GM12878 (cell line): Measurements from ENCODE around the gene ARHGAP30. TPM values are rescaled to one million over a fixed set of nuclear protein-coding genes. Genes with fewer than 3 reads are reported as not detected.

Experiments used
- ATAC-seq: fragments of 200-7000 bp; cut with Tn5 transposase; 3 replicates; pipeline ENCODE4 v1.9.1; 2020; ENCODE audit warnings: mild to moderate bottlenecking, moderate library complexity
- BruUV-seq: library from RNA; stranded (reverse); fragments of 400-500 nt; replicated peaks from 2 replicates; lab custom pipeline; 2021; lab: Mats Ljungman, UMichigan
- CTCF ChIA-PET: fragments of 300-600 bp; sonication (Branson Sonifier 250); formaldehyde crosslinking; extraction: SDS; loops from one replicate; lab custom pipeline; 2021; ENCODE audit warnings: inconsistent platforms; lab: Yijun Ruan, JAX
- POLR2A ChIA-PET: fragments of 350-600 bp; formaldehyde crosslinking; extraction: SDS; loops from one replicate; lab custom pipeline; 2021; ENCODE audit warnings: inconsistent platforms; lab: Charles Lee
- RAD21 ChIA-PET: fragments of 300-600 bp; sonication (Branson Sonifier 250); formaldehyde crosslinking; loops from one replicate; lab custom pipeline; 2023; ENCODE audit warnings: antibody characterized with exemption; ENCODE audit not compliant: unreplicated experiment; lab: Charles Lee
- SMC1A ChIA-PET: fragments of 300-600 bp; sonication (Branson Sonifier 250); formaldehyde crosslinking; loops from one replicate; lab custom pipeline; 2023; ENCODE audit not compliant: unreplicated experiment, uncharacterized antibody; lab: Charles Lee
- DNase-seq: peaks from one replicate; pipeline ENCODE4 v3.0.0-alpha.2; 2011; ENCODE audit warnings: low read depth, low spot score
- FAIRE-seq: peaks from 3 replicates; lab custom pipeline; 2011; peaks lifted over from hg19 to GRCh38; lab: Jason Lieb, UNC
- H2AFZ ChIP-seq: 2 replicates; pipeline ENCODE4 v1.6.0; 2011; ENCODE audit warnings: low read depth, low read length, control low read depth; ENCODE audit not compliant: control insufficient read depth
- H3K27ac ChIP-seq: 2 replicates; pipeline ENCODE4 v1.5.1; 2011; ENCODE audit warnings: control low read depth; ENCODE audit not compliant: control insufficient read depth, insufficient read depth
- H3K27me3 ChIP-seq, 2 experiments: replicated peaks in 1 of 2; 2 replicates each; pipeline versions ENCODE4 v1.6.0 to v1.6.1; 2011; ENCODE audit warnings: low read length in 1 of 2; ENCODE audit not compliant: control insufficient read depth in 2 of 2, insufficient read depth in 2 of 2
- H3K36me3 ChIP-seq, 2 experiments: 2 replicates each; pipeline ENCODE4 v1.5.1; 2011; ENCODE audit warnings: low read length in 1 of 2; ENCODE audit not compliant: control insufficient read depth in 2 of 2, insufficient read depth in 2 of 2
- H3K4me1 ChIP-seq: 2 replicates; pipeline ENCODE4 v1.6.1; 2011; ENCODE audit warnings: mild to moderate bottlenecking, low read length, moderate library complexity, mixed read lengths; ENCODE audit not compliant: control insufficient read depth, insufficient read depth
- H3K4me2 ChIP-seq: 2 replicates; pipeline ENCODE4 v1.6.0; 2011; ENCODE audit warnings: control low read depth; ENCODE audit not compliant: control insufficient read depth, insufficient read depth
- H3K4me3 ChIP-seq: fragments of 200-600 bp; sonication (generic); 2 replicates; pipeline ENCODE4 v1.5.1; 2016
- H3K79me2 ChIP-seq: 2 replicates; pipeline ENCODE4 v1.6.0; 2011; ENCODE audit warnings: low read length; ENCODE audit not compliant: control insufficient read depth, insufficient read depth
- H3K9ac ChIP-seq: 2 replicates; pipeline ENCODE4 v1.8.0; 2011; ENCODE audit warnings: low read length, control low read depth, mixed read lengths; ENCODE audit not compliant: control insufficient read depth, insufficient read depth
- H3K9me3 ChIP-seq: replicated peaks from 3 replicates; pipeline ENCODE4 v1.5.1; 2011; ENCODE audit warnings: mild to moderate bottlenecking, low read length; ENCODE audit not compliant: control insufficient read depth, insufficient read depth
- H4K20me1 ChIP-seq: 2 replicates; pipeline ENCODE4 v1.6.0; 2011; ENCODE audit not compliant: control insufficient read depth, insufficient read depth
- CBX5 ChIP-seq: sonication (generic); IDR thresholded peaks from 2 replicates; pipeline ENCODE4 v1.6.1; 2016; ENCODE audit warnings: low read depth, moderate library complexity, mild to moderate bottlenecking, inconsistent platforms
- CEBPZ ChIP-seq: fragments of 150-350 bp; IDR thresholded peaks from 2 replicates; pipeline ENCODE4 v1.6.1; 2016; ENCODE audit warnings: low read depth, low read length
- EGR1 ChIP-seq, 2 experiments: IDR thresholded peaks; 1 replicate in 1 of 2; 2 replicates in 1 of 2; pipeline ENCODE4 v1.6.1; 2011 to 2012; ENCODE audit warnings: low read depth in 2 of 2, low read length in 2 of 2, borderline replicate concordance in 1 of 2, mild to moderate bottlenecking in 1 of 2, moderate library complexity in 1 of 2
- HCFC1 ChIP-seq: fragments of 150-350 bp; IDR thresholded peaks from 2 replicates; pipeline ENCODE4 v1.6.1; 2014; ENCODE audit warnings: low read length
- NR2C2 ChIP-seq: IDR thresholded peaks from 2 replicates; pipeline ENCODE4 v1.6.1; 2011; ENCODE audit warnings: borderline replicate concordance, low read depth; ENCODE audit not compliant: control insufficient read depth, insufficient read length
- RB1 ChIP-seq: fragments of 450-650 bp; formaldehyde crosslinking; IDR thresholded peaks from 2 replicates; pipeline ENCODE4 v1.6.1; 2017; ENCODE audit warnings: mild to moderate bottlenecking, borderline replicate concordance
- TAF1 ChIP-seq: IDR thresholded peaks from 2 replicates; pipeline ENCODE4 v1.6.1; 2011; ENCODE audit warnings: mild to moderate bottlenecking, low read depth, low read length, borderline replicate concordance
- ZBTB11 ChIP-seq: fragments of 450-650 bp; formaldehyde crosslinking; IDR thresholded peaks from 2 replicates; pipeline ENCODE4 v1.5.0; 2022; ENCODE audit warnings: mild to moderate bottlenecking, missing genetic modification characterization
- ZNF24 ChIP-seq: fragments of 450-650 bp; IDR thresholded peaks from 2 replicates; pipeline ENCODE4 v1.6.1; 2017; ENCODE audit warnings: antibody characterized with exemption, mild to moderate bottlenecking
- ZNF384 ChIP-seq: IDR thresholded peaks from 2 replicates; pipeline ENCODE4 v1.6.1; 2012; ENCODE audit warnings: low read depth, mild to moderate bottlenecking, low read length, improper control_type of control experiment, borderline replicate concordance
- WGBS: methylation state at CpG from one replicate; pipeline ENCODE4 v1.1.6; 2016; ENCODE audit warnings: low lambda C conversion rate; ENCODE audit not compliant: insufficient replicate concordance, insufficient coverage; ENCODE audit errors: missing lambda C conversion rate; 5-methylcytosine and 5-hydroxymethylcytosine counted together
- in situ Hi-C: fragments of 300-500 bp; cut with MboI; formaldehyde crosslinking; loops from 9 replicates; pipeline ENCODE4 v1.14.3; 2018; ENCODE audit warnings: mixed read lengths
- intact Hi-C: fragments of 100-400 bp; cut with micrococcal nuclease; formaldehyde crosslinking; loops from one replicate; pipeline ENCODE4 v1.14.2; 2022; ENCODE audit not compliant: unreplicated experiment
- polyA plus RNA-seq, 11 experiments: library from polyadenylated mRNA; depleted of rRNA in 4 of 11; unstranded in 6 of 11; stranded (reverse) in 5 of 11; fragments of >200 nt; fragmentation: Nextera tagmentation in 4 of 11; fragmentation: Illumina TruSeq in 1 of 11; extraction: Ambion mirVana in 4 of 11; extraction: Trizol in 1 of 11; gene quantifications; 1 replicate in 1 of 11; 2 replicates in 10 of 11; pipeline versions ENCODE4 v1.2.1 to v1.2.3, GENCODE V29; 2011 to 2016; ENCODE audit warnings: inconsistent platforms in 2 of 11, missing spikeins in 2 of 11, low read depth in 1 of 11
- total RNA-seq, 4 experiments: library from RNA; depleted of rRNA in 3 of 4; stranded (reverse); fragments of >200 nt in 3 of 4; fragmentation: Illumina TruSeq in 1 of 4; extraction: Trizol in 1 of 4; gene quantifications; 2 replicates each; pipeline versions ENCODE4 v1.2.1 to v1.2.3, GENCODE V29; 2013 to 2021
- TF ChIP-seq, protein P1 (sequence below): IDR thresholded peaks from 2 replicates; pipeline ENCODE4 v1.6.1; 2012; ENCODE audit warnings: low read length, inconsistent platforms

Gene ARHGAP30
- total and polyA plus RNA-seq, 10 of the 15 experiments (the other 5 are each of a cell fraction or from before 2014, with no cell fraction given): 12.9 to 143 (median 76.3) TPM

- TF ChIP-seq ZBTB11 (CRISPR knock-in tag): no peak
- no peak for TF ChIP-seq NR2C2
- TF ChIP-seq TAF1: no peak
- TF ChIP-seq EGR1 (IDR thresholded peaks at IDR 0.05; ENCODE audit: borderline replicate concordance in 1 of 2, low read depth in 2 of 2, low read length in 2 of 2): no peak
- TF ChIP-seq, protein P1, sequence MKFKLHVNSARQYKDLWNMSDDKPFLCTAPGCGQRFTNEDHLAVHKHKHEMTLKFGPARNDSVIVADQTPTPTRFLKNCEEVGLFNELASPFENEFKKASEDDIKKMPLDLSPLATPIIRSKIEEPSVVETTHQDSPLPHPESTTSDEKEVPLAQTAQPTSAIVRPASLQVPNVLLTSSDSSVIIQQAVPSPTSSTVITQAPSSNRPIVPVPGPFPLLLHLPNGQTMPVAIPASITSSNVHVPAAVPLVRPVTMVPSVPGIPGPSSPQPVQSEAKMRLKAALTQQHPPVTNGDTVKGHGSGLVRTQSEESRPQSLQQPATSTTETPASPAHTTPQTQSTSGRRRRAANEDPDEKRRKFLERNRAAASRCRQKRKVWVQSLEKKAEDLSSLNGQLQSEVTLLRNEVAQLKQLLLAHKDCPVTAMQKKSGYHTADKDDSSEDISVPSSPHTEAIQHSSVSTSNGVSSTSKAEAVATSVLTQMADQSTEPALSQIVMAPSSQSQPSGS: no peak
- TF ChIP-seq HCFC1: no peak
Measured at GRCh38 chr1:161094481-161094880, 24.8 kb upstream of the ARHGAP30 start (continued).

DNA sequence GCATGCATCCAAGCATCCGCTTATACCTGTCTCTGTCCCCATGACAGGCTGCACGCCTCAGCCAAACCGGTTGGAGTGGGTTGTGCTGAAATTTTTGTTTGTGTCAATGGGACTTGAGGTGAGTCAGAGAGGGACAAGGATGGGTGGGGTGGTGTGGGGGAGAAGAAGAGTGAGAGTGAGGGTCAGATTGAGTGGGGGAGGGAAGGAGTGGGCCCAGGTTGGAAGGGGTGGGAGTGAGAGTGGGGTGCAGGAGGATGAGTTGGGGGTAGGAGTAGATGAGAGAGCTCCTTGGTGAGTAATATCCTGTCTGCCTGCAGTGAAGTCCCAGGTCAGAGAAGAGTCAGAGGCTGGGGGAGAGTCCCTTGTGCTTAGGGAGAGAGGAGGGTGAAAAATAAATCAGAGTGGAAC lies 22.9 kb upstream of the ARHGAP30 start:
- no peaks in the 10 kb centered on the region for H3K79me2 ChIP-seq
- no peaks in the 10 kb centered on the region for H3K36me3 ChIP-seq
- H2AFZ ChIP-seq: no peak overlapping the region
- FAIRE-seq: no peak
- no TSS peak for BruUV-seq
- ChIA-PET RAD21 (interaction anchor here (6.7 kb wide), 1 partner anchor 22 kb away, joined by 90 read pairs; the partner anchor contains the start of gene ARHGAP30), SMC1A (interaction anchor here (0.9 to 7.0 kb wide), 3 partner anchors 19 to 56 kb away, joined by 3 to 110 read pairs (median 4); partner anchors contain the start of gene ARHGAP30), POLR2A (interaction anchor here (0.9 to 1.5 kb wide), 2 partner anchors 22 to 24 kb away, joined by 3 to 4 read pairs; no protein-coding TSS in a partner anchor), CTCF (interaction anchor here (0.8 to 7.5 kb wide), 7 partner anchors 14 to 98 kb away, joined by 3 to 181 read pairs (median 4); partner anchors contain the start of genes TSTD1 and USF1)
- ATAC-seq: peak; percentile 27; the same call in 2 of the 3 replicates
- H3K27me3 ChIP-seq: no peaks in the 10 kb centered on the region
- intact Hi-C loops (no loop called here), in situ Hi-C loops (no loop called here)
- no peaks in the 10 kb centered on the region for H4K20me1 ChIP-seq
- whole genome bisulfite sequencing: 79% methylated on average over 3 of the region's 3 CpGs
- H3K4me1 ChIP-seq: peaks cover 30% of the 10 kb centered on the region
- no peak overlapping the region for H3K4me3 ChIP-seq
- H3K9ac ChIP-seq: no peak overlapping the region
- DNase-seq: no peak
- H3K9me3 ChIP-seq: no peaks in the 10 kb centered on the region
- no peak overlapping the region for H3K4me2 ChIP-seq
- H3K27ac ChIP-seq: no peak overlapping the region
- TF ChIP-seq ZNF24 (no peak), CEBPZ (no peak), CBX5 (no peak), ZNF384 (no peak), RB1 (no peak)
